HFFc6 (cell line): ENCODE measurements around the gene STARD3NL. TPM values are rescaled to one million over a fixed set of nuclear protein-coding genes. Genes with fewer than 3 reads are reported as not detected.
"Not testable (repeated sequence)": the region's sequence is repeated elsewhere in the genome, so short reads cannot be mapped to it uniquely, and the experiment has no call there.

Experiments used
- DNase-seq: peaks from one replicate; pipeline ENCODE4 v3.0.0-alpha.2; 2018
- H3K27ac Mint-ChIP-seq: 2 replicates; pipeline ENCODE4 v1.8.0; 2020; ENCODE audit warnings: mild to moderate bottlenecking, mixed read lengths
- H3K27me3 Mint-ChIP-seq: 2 replicates; pipeline ENCODE4 v1.8.0; 2021; ENCODE audit warnings: mild to moderate bottlenecking, moderate library complexity, mixed read lengths; ENCODE audit not compliant: insufficient read depth
- H3K36me3 Mint-ChIP-seq: 2 replicates; pipeline ENCODE4 v1.8.0; 2021; ENCODE audit warnings: low read depth, mixed read lengths
- H3K4me1 Mint-ChIP-seq: 2 replicates; pipeline ENCODE4 v1.8.0; 2020; ENCODE audit warnings: low read depth, mixed read lengths
- H3K4me3 Mint-ChIP-seq: 2 replicates; pipeline ENCODE4 v1.8.0; 2020; ENCODE audit warnings: mild to moderate bottlenecking, moderate library complexity, mixed read lengths
- H3K9me3 Mint-ChIP-seq: 2 replicates; pipeline ENCODE4 v1.8.0; 2020; ENCODE audit warnings: mild to moderate bottlenecking, mixed read lengths
- CTCF ChIP-seq: fragments of 200-600 bp; sonication (generic); IDR thresholded peaks from 2 replicates; pipeline ENCODE4 v1.5.0; 2021; ENCODE audit warnings: antibody characterized with exemption, mild to moderate bottlenecking
- total RNA-seq, 6 experiments: library from RNA; stranded (reverse); fragmentation: NEBNext Ultra II Directional; extraction: Animal tissue kit (Norgen Biotek cat#: 25700); gene quantifications; 2 replicates in 1 of 6; 3 replicates in 5 of 6; pipeline ENCODE4 v1.2.3, GENCODE V29; 2021

STARD3NL gene
- total RNA-seq, 6 experiments from 2014 or later, result 44.5 to 53.2 (median 49.7) TPM

GRCh38 chr7:38248069-38248567, 70.1 kb downstream of the STARD3NL start:
- no peaks in the 10 kb centered on the region for H3K27me3 Mint-ChIP-seq
- no peak for TF ChIP-seq CTCF
- no peaks in the 10 kb centered on the region for H3K9me3 Mint-ChIP-seq
- H3K4me1 Mint-ChIP-seq, result no peaks in the 10 kb centered on the region
- no peak for DNase-seq
- no peak overlapping the region for H3K4me3 Mint-ChIP-seq
- no peaks in the 10 kb centered on the region for H3K36me3 Mint-ChIP-seq
- H3K27ac Mint-ChIP-seq, result no peak overlapping the region

GRCh38 chr7:38249849-38250248, 71.8 kb downstream of the STARD3NL start:
- not testable (repeated sequence) for H3K9me3 Mint-ChIP-seq, DNase-seq, H3K27ac Mint-ChIP-seq, H3K4me3 Mint-ChIP-seq, H3K27me3 Mint-ChIP-seq, H3K36me3 Mint-ChIP-seq, H3K4me1 Mint-ChIP-seq

- no peak overlapping the region for H3K4me3 Mint-ChIP-seq
- no peak overlapping the region for H3K27ac Mint-ChIP-seq
- peaks cover 7% of the 10 kb centered on the region for H3K27me3 Mint-ChIP-seq
- DNase-seq, result no peak
- no peaks in the 10 kb centered on the region for H3K36me3 Mint-ChIP-seq
- H3K9me3 Mint-ChIP-seq, result no peaks in the 10 kb centered on the region
- no peak for TF ChIP-seq CTCF
- no peaks in the 10 kb centered on the region for H3K4me1 Mint-ChIP-seq
Observed at GRCh38 chr7:38257350-38257677, 79.3 kb downstream of the STARD3NL start.

- DNase-seq, H3K27me3 Mint-ChIP-seq, H3K9me3 Mint-ChIP-seq, H3K27ac Mint-ChIP-seq, H3K4me1 Mint-ChIP-seq, H3K36me3 Mint-ChIP-seq, H3K4me3 Mint-ChIP-seq: not testable (repeated sequence)
Observed at GRCh38 chr7:38259157-38259556, 81.1 kb downstream of the STARD3NL start.

GRCh38 chr7:38261601-38262000, 83.6 kb downstream of the STARD3NL start:
- not testable (repeated sequence) for DNase-seq, H3K27me3 Mint-ChIP-seq, H3K36me3 Mint-ChIP-seq, H3K9me3 Mint-ChIP-seq, H3K4me1 Mint-ChIP-seq, H3K4me3 Mint-ChIP-seq, H3K27ac Mint-ChIP-seq

GRCh38 chr7:38262026-38262425, 84.0 kb downstream of the STARD3NL start:
- H3K27me3 Mint-ChIP-seq, H3K4me1 Mint-ChIP-seq, H3K4me3 Mint-ChIP-seq, H3K36me3 Mint-ChIP-seq, DNase-seq, H3K9me3 Mint-ChIP-seq, H3K27ac Mint-ChIP-seq: not testable (repeated sequence)

GRCh38 chr7:38262545-38262944, 84.5 kb downstream of the STARD3NL start:
- H3K4me1 Mint-ChIP-seq, result no peaks in the 10 kb centered on the region
- no peaks in the 10 kb centered on the region for H3K36me3 Mint-ChIP-seq
- no peaks in the 10 kb centered on the region for H3K9me3 Mint-ChIP-seq
- H3K4me3 Mint-ChIP-seq, result no peak overlapping the region
- TF ChIP-seq CTCF, result no peak
- peaks cover 7% of the 10 kb centered on the region for H3K27me3 Mint-ChIP-seq
- no peak overlapping the region for H3K27ac Mint-ChIP-seq
- DNase-seq, result no peak

GRCh38 chr7:38263274-38263673, 85.2 kb downstream of the STARD3NL start:
- not testable (repeated sequence) for H3K4me1 Mint-ChIP-seq, H3K27me3 Mint-ChIP-seq, DNase-seq, H3K4me3 Mint-ChIP-seq, H3K27ac Mint-ChIP-seq, H3K36me3 Mint-ChIP-seq, H3K9me3 Mint-ChIP-seq

- H3K4me3 Mint-ChIP-seq, H3K9me3 Mint-ChIP-seq, H3K27me3 Mint-ChIP-seq, H3K27ac Mint-ChIP-seq, H3K36me3 Mint-ChIP-seq, H3K4me1 Mint-ChIP-seq, DNase-seq: not testable (repeated sequence)
Observed at GRCh38 chr7:38264602-38265001, 86.6 kb downstream of the STARD3NL start.

GRCh38 chr7:38265958-38266357, 87.9 kb downstream of the STARD3NL start:
- not testable (repeated sequence) for H3K4me1 Mint-ChIP-seq, H3K36me3 Mint-ChIP-seq, DNase-seq, H3K9me3 Mint-ChIP-seq, H3K27ac Mint-ChIP-seq, H3K4me3 Mint-ChIP-seq, H3K27me3 Mint-ChIP-seq

GRCh38 chr7:38269704-38270346, 91.8 kb downstream of the STARD3NL start:
- not testable (repeated sequence) for H3K27me3 Mint-ChIP-seq, H3K4me1 Mint-ChIP-seq, DNase-seq, H3K27ac Mint-ChIP-seq, H3K36me3 Mint-ChIP-seq, H3K9me3 Mint-ChIP-seq, H3K4me3 Mint-ChIP-seq

- H3K36me3 Mint-ChIP-seq, H3K27ac Mint-ChIP-seq, H3K4me1 Mint-ChIP-seq, DNase-seq, H3K27me3 Mint-ChIP-seq, H3K4me3 Mint-ChIP-seq, H3K9me3 Mint-ChIP-seq: not testable (repeated sequence)
Observed at GRCh38 chr7:38270405-38270804, 92.4 kb downstream of the STARD3NL start.
